ENCODE data around the gene LACTB.

DNA sequence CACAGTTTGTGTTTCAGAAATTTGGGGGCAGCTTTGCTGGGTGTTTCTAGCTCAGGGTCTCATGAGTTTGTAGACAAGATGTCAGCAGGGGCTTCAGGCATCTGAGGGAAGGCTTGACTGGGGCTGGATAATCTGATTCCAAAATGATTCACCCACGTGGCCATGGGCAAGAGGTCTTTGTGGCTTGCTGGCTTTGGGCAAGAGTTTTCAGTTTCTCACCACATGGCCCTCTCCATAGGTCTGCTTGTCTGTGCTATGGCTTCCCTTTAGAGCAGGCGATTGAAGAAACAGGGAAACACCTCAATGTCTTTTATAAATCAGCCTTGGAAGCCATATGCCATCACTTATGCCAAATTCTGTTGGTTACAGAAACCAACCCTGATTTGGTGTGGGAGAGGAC, 23.8 kb downstream of the LACTB start:
- TF ChIP-seq, protein P1, sequence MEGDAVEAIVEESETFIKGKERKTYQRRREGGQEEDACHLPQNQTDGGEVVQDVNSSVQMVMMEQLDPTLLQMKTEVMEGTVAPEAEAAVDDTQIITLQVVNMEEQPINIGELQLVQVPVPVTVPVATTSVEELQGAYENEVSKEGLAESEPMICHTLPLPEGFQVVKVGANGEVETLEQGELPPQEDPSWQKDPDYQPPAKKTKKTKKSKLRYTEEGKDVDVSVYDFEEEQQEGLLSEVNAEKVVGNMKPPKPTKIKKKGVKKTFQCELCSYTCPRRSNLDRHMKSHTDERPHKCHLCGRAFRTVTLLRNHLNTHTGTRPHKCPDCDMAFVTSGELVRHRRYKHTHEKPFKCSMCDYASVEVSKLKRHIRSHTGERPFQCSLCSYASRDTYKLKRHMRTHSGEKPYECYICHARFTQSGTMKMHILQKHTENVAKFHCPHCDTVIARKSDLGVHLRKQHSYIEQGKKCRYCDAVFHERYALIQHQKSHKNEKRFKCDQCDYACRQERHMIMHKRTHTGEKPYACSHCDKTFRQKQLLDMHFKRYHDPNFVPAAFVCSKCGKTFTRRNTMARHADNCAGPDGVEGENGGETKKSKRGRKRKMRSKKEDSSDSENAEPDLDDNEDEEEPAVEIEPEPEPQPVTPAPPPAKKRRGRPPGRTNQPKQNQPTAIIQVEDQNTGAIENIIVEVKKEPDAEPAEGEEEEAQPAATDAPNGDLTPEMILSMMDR (IDR thresholded peaks at IDR 0.05 in 4 of 5, conservative IDR thresholded peaks at IDR 0.05 in 1 of 5): no peak
- TF ChIP-seq POLR2A (IDR thresholded peaks at IDR 0.05): no peak
